ENCODE measurements around the gene RBM20. TPM values are rescaled to one million over a fixed set of nuclear protein-coding genes. Genes with fewer than 3 reads are reported as not detected.
"Not testable (repeated sequence)": the region's sequence is repeated elsewhere in the genome, so short reads cannot be mapped to it uniquely, and the experiment has no call there.

The RBM20 gene
- total RNA-seq, 1 experiment from 2014 or later, result 1.2 TPM

GRCh38 chr10:110686047-110686446 lies 41.9 kb downstream of the RBM20 start:
- no peak for DNase-seq (ENCODE audit: low read depth, low spot score)
- in situ Hi-C loops (cut with HindIII; ENCODE audit: low pct_unique_long_range_greater_than_20kb, low sequenced_read_pairs), result no loop called here

- no peak for DNase-seq (ENCODE audit: low read depth, low spot score)
- in situ Hi-C loops (cut with HindIII; ENCODE audit: low pct_unique_long_range_greater_than_20kb, low sequenced_read_pairs), result no loop called here
Measured at GRCh38 chr10:110686949-110687348, 42.8 kb downstream of the RBM20 start.

- no peak for DNase-seq (ENCODE audit: low read depth, low spot score)
- in situ Hi-C loops (cut with HindIII; ENCODE audit: low pct_unique_long_range_greater_than_20kb, low sequenced_read_pairs), result no loop called here
Measured at GRCh38 chr10:110687400-110687799, 43.3 kb downstream of the RBM20 start.

- DNase-seq (ENCODE audit: low read depth, low spot score), result no peak
- in situ Hi-C loops (cut with HindIII; ENCODE audit: low pct_unique_long_range_greater_than_20kb, low sequenced_read_pairs), result no loop called here
Measured at GRCh38 chr10:110691139-110691538, 47.0 kb downstream of the RBM20 start.

- no peak for DNase-seq (ENCODE audit: low read depth, low spot score)
- in situ Hi-C loops (cut with HindIII; ENCODE audit: low pct_unique_long_range_greater_than_20kb, low sequenced_read_pairs), result no loop called here
Measured at GRCh38 chr10:110694263-110694662, 50.1 kb downstream of the RBM20 start.

GRCh38 chr10:110694820-110695538 lies 50.8 kb downstream of the RBM20 start:
- in situ Hi-C loops (cut with HindIII; ENCODE audit: low pct_unique_long_range_greater_than_20kb, low sequenced_read_pairs), result no loop called here
- no peak for DNase-seq (ENCODE audit: low read depth, low spot score)

- no peak for DNase-seq (ENCODE audit: low read depth, low spot score)
- in situ Hi-C loops (cut with HindIII; ENCODE audit: low pct_unique_long_range_greater_than_20kb, low sequenced_read_pairs), result no loop called here
Measured at GRCh38 chr10:110695539-110695886, 51.4 kb downstream of the RBM20 start.

GRCh38 chr10:110696436-110696835 lies 52.3 kb downstream of the RBM20 start:
- no peak for DNase-seq (ENCODE audit: low read depth, low spot score)
- in situ Hi-C loops (cut with HindIII; ENCODE audit: low pct_unique_long_range_greater_than_20kb, low sequenced_read_pairs), result no loop called here

GRCh38 chr10:110698340-110698739 lies 54.2 kb downstream of the RBM20 start:
- in situ Hi-C loops (cut with HindIII; ENCODE audit: low pct_unique_long_range_greater_than_20kb, low sequenced_read_pairs), result no loop called here
- DNase-seq (ENCODE audit: low read depth, low spot score), result no peak

- no peak for DNase-seq (ENCODE audit: low read depth, low spot score)
- in situ Hi-C loops (cut with HindIII; ENCODE audit: low pct_unique_long_range_greater_than_20kb, low sequenced_read_pairs), result no loop called here
Measured at GRCh38 chr10:110698782-110699201, 54.7 kb downstream of the RBM20 start.

- in situ Hi-C loops (cut with HindIII; ENCODE audit: low pct_unique_long_range_greater_than_20kb, low sequenced_read_pairs), result no loop called here
- DNase-seq (ENCODE audit: low read depth, low spot score), result no peak
Measured at GRCh38 chr10:110699859-110700468, 55.8 kb downstream of the RBM20 start.

GRCh38 chr10:110700947-110701616 lies 56.9 kb downstream of the RBM20 start:
- no peak for DNase-seq (ENCODE audit: low read depth, low spot score)
- in situ Hi-C loops (cut with HindIII; ENCODE audit: low pct_unique_long_range_greater_than_20kb, low sequenced_read_pairs), result no loop called here

GRCh38 chr10:110701617-110701971 lies 57.5 kb downstream of the RBM20 start:
- in situ Hi-C loops (cut with HindIII; ENCODE audit: low pct_unique_long_range_greater_than_20kb, low sequenced_read_pairs), result no loop called here
- no peak for DNase-seq (ENCODE audit: low read depth, low spot score)

- DNase-seq (ENCODE audit: low read depth, low spot score), result no peak
- in situ Hi-C loops (cut with HindIII; ENCODE audit: low pct_unique_long_range_greater_than_20kb, low sequenced_read_pairs), result no loop called here
Measured at GRCh38 chr10:110704070-110704469, 59.9 kb downstream of the RBM20 start.

GRCh38 chr10:110704906-110705476 lies 60.9 kb downstream of the RBM20 start:
- peak; percentile 46 for DNase-seq (ENCODE audit: low read depth, low spot score)
- in situ Hi-C loops (cut with HindIII; ENCODE audit: low pct_unique_long_range_greater_than_20kb, low sequenced_read_pairs), result no loop called here

- DNase-seq (ENCODE audit: low read depth, low spot score); in situ Hi-C loops (cut with HindIII; ENCODE audit: low pct_unique_long_range_greater_than_20kb, low sequenced_read_pairs): not testable (repeated sequence)
Measured at GRCh38 chr10:110705596-110705995, 61.5 kb downstream of the RBM20 start.

- in situ Hi-C loops (cut with HindIII; ENCODE audit: low pct_unique_long_range_greater_than_20kb, low sequenced_read_pairs), result no loop called here
- peak; percentile 9 for DNase-seq (ENCODE audit: low read depth, low spot score)
Measured at GRCh38 chr10:110706690-110707098, 62.6 kb downstream of the RBM20 start.

- DNase-seq (ENCODE audit: low read depth, low spot score), result no peak
- in situ Hi-C loops (cut with HindIII; ENCODE audit: low pct_unique_long_range_greater_than_20kb, low sequenced_read_pairs), result no loop called here
Measured at GRCh38 chr10:110708776-110709443, 64.8 kb downstream of the RBM20 start.

Data from SK-MEL-5 (cell line).